Duodenal mucosa (tissue), 2 donors: Measurements from ENCODE around the gene SPN.
"Not testable (repeated sequence)": the region's sequence is repeated elsewhere in the genome, so short reads cannot be mapped to it uniquely, and the experiment has no call there.

Experiments used
- H3K27ac ChIP-seq: one replicate; pipeline ENCODE4 v1.7.0; 2013; ENCODE audit warnings: low read depth, low read length
- H3K27me3 ChIP-seq, 2 donors: one replicate each; pipeline ENCODE4 v1.7.0; 2013; ENCODE audit warnings: low read length in 2 of 2, control low read depth in 1 of 2; ENCODE audit not compliant: insufficient read depth in 2 of 2, control insufficient read depth in 1 of 2
- H3K36me3 ChIP-seq, 2 donors: one replicate each; pipeline ENCODE4 v1.7.0; 2013; ENCODE audit warnings: low read length in 2 of 2, control low read depth in 1 of 2; ENCODE audit not compliant: insufficient read depth in 2 of 2, control insufficient read depth in 1 of 2
- H3K4me1 ChIP-seq, 2 donors: one replicate each; pipeline ENCODE4 v1.7.0; 2013; ENCODE audit warnings: low read length in 2 of 2, control low read depth in 1 of 2; ENCODE audit not compliant: insufficient read depth in 2 of 2, control insufficient read depth in 1 of 2
- H3K4me3 ChIP-seq, 2 donors: one replicate each; pipeline ENCODE4 v1.7.0; 2013; ENCODE audit warnings: low read length in 2 of 2, low read depth in 1 of 2
- H3K9ac ChIP-seq, 2 donors: one replicate each; pipeline ENCODE4 v1.7.0; 2013; ENCODE audit warnings: low read length in 2 of 2, low read depth in 1 of 2
- H3K9me3 ChIP-seq, 2 donors: one replicate each; pipeline ENCODE4 v1.7.0; 2013; ENCODE audit warnings: low read length in 2 of 2, control low read depth in 1 of 2; ENCODE audit not compliant: control insufficient read depth in 1 of 2

The SPN gene

DNA sequence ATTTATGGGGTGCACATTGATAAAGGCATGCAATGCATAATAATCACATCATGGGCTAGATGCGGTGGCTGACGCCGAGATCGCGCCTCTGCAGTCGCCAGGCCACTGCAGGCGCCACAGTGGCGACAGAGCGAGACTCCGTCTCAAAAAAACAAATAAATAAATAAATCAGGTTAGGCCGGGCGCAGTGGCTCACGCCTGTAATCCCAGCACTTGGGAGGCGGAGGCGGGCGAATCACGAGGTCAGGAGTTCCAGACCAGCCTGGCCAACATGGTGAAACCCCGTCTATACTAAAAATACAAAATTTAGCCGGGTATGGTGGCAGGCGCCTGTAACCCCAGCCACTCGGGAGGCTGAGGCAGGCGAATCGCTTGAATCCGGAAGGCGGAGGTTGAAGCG is 29.6 kb downstream of the SPN start:
- not testable (repeated sequence) for H3K4me1 ChIP-seq, H3K9me3 ChIP-seq, H3K4me3 ChIP-seq, H3K9ac ChIP-seq, H3K36me3 ChIP-seq, H3K27ac ChIP-seq, H3K27me3 ChIP-seq

DNA sequence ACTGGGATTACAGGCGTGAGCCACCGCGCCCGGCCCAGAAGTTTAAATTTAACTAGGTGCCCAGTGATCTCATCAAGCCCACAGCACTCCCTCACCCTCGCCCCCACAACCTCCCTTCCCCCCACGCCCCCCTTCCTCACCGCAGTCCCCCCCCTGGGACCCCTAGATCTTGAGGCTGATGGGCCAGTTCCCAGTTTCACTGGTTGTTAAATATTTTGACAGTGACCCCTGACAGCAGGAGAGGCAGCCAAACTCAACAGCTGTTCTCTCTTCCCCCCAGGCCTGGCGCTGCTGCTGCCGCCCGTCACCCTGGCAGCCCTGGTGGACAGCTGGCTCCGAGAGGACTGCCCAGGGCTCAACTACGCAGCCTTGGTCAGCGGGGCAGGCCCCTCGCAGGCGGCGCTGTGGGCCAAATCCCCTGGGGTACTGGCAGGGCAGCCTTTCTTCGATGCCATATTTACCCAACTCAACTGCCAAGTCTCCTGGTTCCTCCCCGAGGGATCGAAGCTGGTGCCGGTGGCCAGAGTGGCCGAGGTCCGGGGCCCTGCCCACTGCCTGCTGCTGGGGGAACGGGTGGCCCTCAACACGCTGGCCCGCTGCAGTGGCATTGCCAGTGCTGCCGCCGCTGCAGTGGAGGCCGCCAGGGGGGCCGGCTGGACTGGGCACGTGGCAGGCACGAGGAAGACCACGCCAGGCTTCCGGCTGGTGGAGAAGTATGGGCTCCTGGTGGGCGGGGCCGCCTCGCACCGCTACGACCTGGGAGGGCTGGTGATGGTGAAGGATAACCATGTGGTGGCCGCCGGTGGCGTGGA is 31.5 kb downstream of the SPN start:
- H3K9me3 ChIP-seq, result no peaks in the 10 kb centered on the region
- H3K27ac ChIP-seq, result no peak overlapping the region
- H3K4me3 ChIP-seq, result no peak overlapping the region
- no peaks in the 10 kb centered on the region for H3K27me3 ChIP-seq
- H3K36me3 ChIP-seq, result no peaks in the 10 kb centered on the region
- peaks cover 0 to 3% of the 10 kb centered on the region in 2 donors for H3K4me1 ChIP-seq
- H3K9ac ChIP-seq, result no peak overlapping the region

DNA sequence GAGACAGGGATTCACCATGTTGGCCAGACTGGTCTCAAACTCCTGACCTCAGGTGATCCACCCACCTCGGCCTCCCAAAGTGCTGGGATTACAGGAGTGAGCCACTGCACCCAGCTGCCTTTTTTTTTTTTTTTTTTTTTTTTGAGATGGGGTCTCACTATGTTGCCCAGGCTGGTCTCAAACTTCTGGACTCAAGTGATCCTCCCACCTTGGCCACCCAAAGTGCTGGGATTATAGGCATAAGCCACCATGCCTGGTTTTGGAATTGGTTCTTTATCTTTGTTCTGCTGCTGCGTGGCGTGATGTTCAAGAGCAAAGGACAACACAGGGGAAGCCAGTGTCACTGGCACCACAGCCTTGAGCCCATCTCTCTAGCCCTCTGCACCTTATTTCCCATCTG is 32.6 kb downstream of the SPN start:
- not testable (repeated sequence) for H3K4me3 ChIP-seq, H3K27me3 ChIP-seq, H3K4me1 ChIP-seq, H3K9me3 ChIP-seq, H3K27ac ChIP-seq, H3K9ac ChIP-seq, H3K36me3 ChIP-seq

DNA sequence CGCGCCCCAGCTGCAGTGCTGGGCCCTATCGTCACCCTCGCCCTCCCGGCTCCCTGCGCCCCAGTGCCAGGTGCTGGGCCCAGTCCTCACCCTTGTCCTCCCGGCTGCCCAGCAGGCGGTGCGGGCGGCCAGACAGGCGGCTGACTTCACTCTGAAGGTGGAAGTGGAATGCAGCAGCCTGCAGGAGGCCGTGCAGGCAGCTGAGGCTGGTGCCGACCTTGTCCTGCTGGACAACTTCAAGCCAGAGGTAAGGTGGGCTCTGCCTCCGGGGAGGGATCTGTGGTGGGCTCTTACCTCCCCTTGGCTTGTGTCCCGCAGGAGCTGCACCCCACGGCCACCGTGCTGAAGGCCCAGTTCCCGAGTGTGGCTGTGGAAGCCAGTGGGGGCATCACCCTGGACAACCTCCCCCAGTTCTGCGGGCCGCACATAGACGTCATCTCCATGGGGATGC is 33.9 kb downstream of the SPN start:
- Histone ChIP-seq H3K36me3 (no peaks in the 10 kb centered on the region), H3K4me3 (no peak overlapping the region), H3K9me3 (no peaks in the 10 kb centered on the region), H3K27ac (no peak overlapping the region), H3K27me3 (no peaks in the 10 kb centered on the region), H3K4me1 (peaks cover 0 to 3% of the 10 kb centered on the region in 2 donors), H3K9ac (no peak overlapping the region)

DNA sequence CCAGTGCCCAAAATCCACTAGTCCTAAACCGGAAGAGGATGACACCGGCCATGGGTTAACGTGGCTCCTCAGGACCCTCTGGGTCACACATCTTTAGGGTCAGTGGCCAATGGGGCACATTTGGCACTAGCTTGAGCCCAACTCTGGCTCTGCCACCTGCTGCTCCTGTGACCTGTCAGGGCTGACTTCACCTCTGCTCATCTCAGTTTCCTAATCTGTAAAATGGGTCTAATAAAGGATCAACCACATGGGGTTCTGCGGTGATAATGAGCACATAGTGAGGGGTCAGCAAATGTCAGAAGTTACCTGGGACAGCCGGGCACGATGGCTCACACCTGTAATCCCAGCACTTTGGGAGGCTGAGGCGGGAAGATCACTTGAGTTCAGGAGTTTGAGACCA is 34.3 kb downstream of the SPN start:
- H3K9ac ChIP-seq, result no peak overlapping the region
- no peak overlapping the region for H3K27ac ChIP-seq
- H3K27me3 ChIP-seq, result no peaks in the 10 kb centered on the region
- H3K4me1 ChIP-seq, result peaks cover 0 to 3% of the 10 kb centered on the region in 2 donors
- H3K4me3 ChIP-seq, result no peak overlapping the region
- H3K36me3 ChIP-seq, result no peaks in the 10 kb centered on the region
- H3K9me3 ChIP-seq, result no peaks in the 10 kb centered on the region

DNA sequence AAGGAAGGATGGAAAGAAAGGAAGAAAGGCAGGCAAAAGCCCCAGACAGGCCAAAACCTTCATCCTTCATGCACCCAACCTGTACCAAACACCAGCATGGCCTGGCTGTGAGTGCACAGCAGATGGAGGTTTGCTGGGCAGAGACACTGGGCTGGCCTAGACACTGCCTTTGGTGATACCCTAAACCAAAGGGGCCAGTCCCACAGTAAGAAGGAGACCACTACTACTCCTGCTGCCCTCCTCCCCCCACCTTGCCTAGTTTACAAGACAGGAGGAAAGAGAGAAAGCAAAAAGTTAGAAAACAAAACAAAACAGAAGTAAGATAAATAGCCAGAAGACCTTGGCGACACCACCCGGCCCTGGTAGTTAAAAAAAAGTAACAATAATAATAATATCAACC is 35.0 kb downstream of the SPN start:
- Histone ChIP-seq H3K4me1 (peaks cover 0 to 3% of the 10 kb centered on the region in 2 donors), H3K36me3 (no peaks in the 10 kb centered on the region), H3K27me3 (no peaks in the 10 kb centered on the region), H3K4me3 (no peak overlapping the region), H3K9me3 (no peaks in the 10 kb centered on the region), H3K9ac (no peak overlapping the region), H3K27ac (no peak overlapping the region)

DNA sequence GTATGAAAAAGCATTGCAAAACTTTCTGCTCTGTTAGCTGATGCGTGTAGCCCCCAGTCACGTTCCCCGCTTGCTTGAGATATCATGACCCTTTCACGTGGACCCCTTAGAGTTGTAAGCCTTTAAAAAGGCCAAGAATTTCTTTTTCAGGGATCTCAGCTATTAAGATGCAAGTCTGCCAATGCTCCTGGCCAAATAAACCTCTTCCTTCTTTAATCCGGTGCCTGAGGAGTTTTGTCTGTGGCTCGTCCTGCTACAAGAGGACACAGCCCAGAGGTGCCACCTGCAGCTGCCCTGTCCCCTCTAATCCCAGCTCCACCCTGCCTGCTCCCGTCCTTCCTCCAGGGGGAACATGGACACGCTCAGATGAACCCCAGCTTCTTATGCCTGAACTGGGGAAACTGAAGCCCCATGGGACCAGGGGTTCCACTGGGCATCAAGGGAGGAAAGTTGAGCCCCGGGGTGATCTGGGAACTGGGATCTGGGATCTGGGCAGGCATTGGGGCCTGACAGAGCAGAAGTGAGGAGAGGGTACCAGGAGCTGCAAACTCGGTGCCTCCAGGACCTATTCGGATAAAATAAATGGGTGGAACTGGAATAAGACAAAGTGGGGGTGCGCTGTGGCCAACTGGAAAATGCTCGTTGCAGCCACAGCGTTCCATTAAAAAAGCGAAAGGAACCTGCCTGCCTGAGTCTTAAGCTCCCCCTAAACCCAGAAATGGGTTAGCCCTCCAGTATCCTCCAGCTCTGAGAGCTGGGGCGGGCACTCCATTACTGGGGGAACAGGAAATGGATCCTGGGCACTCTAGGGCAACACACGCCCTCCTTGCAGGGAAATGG is 35.7 kb downstream of the SPN start:
- H3K9ac ChIP-seq, result no peak overlapping the region
- H3K36me3 ChIP-seq, result no peaks in the 10 kb centered on the region
- no peaks in the 10 kb centered on the region for H3K27me3 ChIP-seq
- no peaks in the 10 kb centered on the region for H3K9me3 ChIP-seq
- peaks cover 0 to 3% of the 10 kb centered on the region in 2 donors for H3K4me1 ChIP-seq
- H3K4me3 ChIP-seq, result no peak overlapping the region
- H3K27ac ChIP-seq, result no peak overlapping the region

DNA sequence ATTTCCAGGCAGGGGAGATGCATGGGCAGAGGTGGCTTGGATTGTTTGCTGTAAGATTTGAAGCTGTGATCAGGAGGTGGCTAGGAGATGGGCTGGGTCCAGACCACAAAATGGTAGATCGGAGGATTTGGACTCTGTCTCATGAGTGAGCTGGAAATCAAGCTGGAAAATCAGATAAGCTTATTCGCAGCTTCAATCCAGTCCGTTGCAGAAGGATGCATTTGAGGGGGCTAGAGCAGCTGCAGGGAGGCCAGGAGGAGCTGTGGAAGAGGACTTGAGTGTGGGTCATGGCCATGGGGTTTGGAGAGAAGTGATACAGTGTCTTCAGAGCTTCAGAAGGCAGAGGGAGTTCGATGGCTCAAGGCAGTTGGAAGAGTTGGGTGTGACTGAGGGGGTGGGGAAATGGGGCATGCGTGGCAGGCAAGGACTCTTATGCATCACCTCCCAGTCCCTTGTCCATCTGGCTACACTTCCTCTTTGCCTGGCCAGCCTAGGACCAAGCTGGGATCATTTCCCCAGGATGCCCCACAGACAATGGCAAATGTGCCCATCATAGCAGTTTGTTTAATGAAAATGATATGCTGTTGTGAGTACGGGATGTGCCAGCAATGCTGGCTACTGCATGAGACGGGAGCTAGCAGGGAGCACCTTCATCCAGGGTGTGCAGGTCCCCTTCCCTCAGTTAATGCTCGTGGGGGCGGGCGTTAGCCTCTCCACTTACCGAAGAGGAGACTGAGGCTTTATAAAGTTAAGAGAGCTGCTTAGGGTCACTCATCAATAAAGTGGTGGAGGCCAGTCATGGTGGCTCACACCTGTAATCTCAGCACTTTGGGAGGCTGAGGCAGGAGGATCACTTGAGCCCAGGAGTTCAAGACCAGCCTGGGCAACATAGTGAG is 36.5 kb downstream of the SPN start:
- Histone ChIP-seq H3K27me3 (no peaks in the 10 kb centered on the region), H3K9me3 (no peaks in the 10 kb centered on the region), H3K36me3 (no peaks in the 10 kb centered on the region), H3K27ac (no peak overlapping the region), H3K4me1 (peaks cover 0 to 3% of the 10 kb centered on the region in 2 donors), H3K4me3 (no peak overlapping the region), H3K9ac (no peak overlapping the region)

DNA sequence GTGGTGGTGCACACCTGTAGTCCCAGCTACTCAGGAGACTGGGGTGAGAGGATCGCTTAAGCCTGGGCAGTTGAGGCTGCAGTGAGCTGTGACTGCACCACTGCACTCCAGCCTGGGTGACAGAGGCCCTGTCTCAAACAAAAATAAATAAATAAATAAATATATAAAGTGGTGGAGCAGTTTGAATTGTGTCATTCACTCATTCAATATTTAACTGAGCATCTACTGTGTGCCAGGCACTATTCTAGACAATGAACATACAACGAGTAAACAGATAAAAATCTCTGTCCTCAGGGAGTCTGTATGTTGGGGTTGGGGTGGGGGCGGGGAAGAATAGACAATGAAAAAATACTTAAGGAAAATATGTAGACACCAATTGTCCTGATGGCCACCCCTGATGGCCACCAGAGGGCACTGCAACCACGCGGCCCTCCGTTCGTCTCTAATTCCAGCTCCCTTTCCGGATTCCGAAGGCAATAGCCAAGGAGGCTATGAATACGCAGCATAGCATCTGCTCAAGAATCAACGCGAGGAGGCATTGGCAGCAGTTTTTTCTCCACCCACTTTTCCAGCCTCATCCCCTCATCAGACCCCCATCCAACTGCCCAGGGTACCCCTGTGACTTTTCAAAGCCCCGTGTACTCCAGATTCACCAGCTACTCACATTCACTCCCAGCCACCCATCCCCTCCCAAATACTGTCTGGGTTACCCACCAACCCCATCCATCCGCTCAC is 37.4 kb downstream of the SPN start:
- H3K4me1 ChIP-seq, result peaks cover 0 to 3% of the 10 kb centered on the region in 2 donors
- no peak overlapping the region for H3K4me3 ChIP-seq
- no peaks in the 10 kb centered on the region for H3K27me3 ChIP-seq
- no peaks in the 10 kb centered on the region for H3K9me3 ChIP-seq
- no peak overlapping the region for H3K9ac ChIP-seq
- H3K36me3 ChIP-seq, result no peaks in the 10 kb centered on the region
- no peak overlapping the region for H3K27ac ChIP-seq
